ENCODE data around the gene CRYBG2.
"Not testable (repeated sequence)": the region's sequence is repeated elsewhere in the genome, so short reads cannot be mapped to it uniquely, and the experiment has no call there.

The CRYBG2 gene, protein sequence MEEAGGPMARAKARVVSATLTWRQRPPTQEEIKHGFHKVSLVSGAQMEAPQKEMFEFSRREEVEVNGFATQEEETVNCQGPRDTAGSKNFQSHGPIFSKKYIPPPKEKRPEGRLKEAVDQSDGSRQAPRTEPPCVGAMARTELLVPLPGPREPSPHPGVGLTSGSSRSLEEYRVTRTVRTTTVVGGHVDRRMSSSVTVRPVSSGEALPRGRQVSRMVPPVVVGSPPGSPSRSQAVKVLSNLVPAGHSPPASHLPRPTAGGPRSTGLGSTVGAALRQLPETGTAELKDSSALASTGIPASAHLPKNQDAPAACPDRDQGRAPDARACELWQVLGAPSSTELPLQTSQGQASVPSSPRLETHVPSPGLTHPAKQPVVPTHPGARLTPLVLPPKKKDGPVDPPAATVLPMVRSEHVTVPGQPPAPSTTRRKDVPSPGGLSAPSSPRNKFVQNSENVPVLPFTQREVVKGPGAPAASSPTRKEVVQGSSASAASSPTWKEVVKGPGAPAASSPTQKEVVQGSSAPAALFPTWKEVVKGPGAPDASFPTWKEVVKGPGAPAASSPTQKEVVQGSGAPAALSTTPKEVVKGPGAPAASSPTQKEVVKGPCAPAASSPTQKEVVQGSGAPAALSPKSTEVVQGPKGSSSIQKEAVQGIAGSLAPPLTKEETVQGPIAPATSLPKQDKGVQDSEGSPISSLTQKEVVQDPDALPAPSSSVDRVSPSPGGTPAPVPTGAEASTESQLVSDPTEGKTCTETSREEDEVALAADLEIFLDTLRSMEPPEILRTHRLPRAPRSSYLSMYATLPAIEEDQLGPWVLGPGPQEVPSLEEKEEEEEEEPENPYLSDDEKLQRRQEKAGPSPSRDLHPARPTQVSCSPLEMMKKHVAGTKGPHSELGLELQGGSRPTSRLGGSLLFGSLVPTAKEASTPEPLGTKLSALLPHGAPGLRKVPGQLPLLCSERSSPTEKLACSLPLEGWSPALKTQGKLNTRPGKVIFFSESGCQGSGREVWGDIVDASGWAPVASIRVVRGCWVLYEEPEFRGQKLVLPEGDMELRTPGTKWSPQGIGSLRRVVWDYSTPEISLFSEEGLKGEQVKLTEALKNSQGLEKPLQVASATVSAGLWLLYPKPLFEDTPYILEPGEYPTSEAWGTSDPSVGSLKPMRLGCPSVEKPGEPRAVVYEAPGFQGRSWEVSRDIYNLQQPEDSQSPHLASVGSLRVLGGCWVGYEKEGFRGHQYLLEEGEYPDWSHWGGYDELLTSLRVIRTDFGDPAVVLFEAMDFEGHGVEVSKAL (N-terminal part only)

DNA sequence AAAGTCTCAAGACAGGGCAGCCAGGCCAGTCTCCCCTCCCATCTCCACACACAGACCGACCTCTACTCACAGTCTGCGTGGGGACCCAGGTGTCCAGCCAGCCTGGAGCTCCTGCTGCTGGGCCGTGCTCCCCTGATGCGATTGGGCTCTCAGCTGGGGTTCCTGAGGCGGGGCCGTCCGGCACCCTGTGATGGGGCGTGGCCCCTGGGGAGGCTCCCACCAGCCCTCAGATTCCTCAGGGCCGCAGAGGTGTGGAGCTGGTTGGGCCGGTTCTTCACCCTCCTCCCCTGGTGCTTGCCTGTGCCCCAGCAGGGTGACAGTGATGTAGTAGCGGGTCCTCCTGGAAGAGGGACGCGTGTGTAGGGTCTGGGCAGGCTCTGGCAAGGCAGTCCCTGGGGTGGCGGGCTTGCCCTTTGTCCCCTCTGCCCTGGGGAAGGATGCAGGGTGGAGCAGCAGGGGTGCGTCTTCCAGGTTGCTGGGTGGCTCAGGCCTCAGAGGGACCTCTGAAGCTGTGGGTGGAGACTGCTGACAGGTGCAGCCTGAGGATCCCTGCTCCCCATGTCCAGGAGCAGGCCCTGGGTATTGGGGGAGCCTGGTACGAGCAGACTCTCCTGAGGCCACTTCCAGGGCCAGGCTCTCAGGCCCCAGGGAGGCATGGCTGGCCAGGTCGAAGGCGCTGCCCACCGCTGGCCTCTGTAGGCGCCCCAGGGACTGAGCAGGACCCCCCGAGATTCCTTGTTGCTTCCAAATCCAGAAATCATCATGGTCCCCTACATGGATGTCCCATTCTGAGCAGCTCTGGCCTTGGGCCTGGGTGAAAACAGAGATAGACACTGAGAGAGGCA, at the start of gene CRYBG2:
Gene CRYBG2, minus strand, starts transcription at position 155 of the 845 bp plus-strand sequence. CDS start 7,473 bp downstream, outside the sequence.
- DNase-seq, result no peak

DNA sequence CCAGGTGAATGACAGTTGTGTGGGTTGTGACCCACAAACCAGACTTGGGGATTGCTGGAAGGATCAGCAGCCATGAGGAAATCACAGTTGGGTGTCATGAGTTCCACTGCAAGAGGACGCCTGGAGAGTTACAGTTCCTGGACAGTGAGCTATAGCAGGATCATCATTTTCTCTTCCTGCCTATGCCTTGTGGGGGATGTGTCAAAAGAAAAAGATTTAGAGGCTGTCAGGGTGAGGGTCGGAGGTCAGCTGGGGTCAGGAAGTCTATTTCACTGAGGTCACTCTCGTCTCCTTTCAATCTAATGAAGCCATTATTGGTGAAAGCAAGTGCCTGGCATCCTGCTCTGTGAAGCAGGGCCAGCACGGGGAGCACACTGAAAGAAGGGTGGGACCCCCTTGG, 49.7 kb upstream of the CRYBG2 start:
- no peak for DNase-seq

DNA sequence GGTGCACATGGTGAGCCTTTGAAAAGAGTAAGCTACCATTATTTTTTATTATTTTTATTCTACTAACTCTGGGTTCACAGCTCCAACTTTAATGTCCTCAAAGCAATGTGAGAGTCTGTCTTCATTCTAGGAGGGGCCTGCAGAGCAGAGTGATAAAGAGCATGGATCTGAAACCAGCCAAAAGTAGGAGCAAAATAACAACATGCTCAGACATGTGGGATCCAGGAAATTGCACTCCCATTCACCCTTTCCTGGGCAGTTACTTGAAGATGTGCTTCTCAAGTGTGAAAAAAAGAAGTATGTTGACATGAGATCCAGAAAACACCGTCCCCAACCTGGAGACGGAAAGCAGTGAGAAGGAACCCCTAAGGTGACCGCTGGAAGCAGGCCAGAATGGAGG, 48.0 kb upstream of the CRYBG2 start:
- no peak for DNase-seq

DNA sequence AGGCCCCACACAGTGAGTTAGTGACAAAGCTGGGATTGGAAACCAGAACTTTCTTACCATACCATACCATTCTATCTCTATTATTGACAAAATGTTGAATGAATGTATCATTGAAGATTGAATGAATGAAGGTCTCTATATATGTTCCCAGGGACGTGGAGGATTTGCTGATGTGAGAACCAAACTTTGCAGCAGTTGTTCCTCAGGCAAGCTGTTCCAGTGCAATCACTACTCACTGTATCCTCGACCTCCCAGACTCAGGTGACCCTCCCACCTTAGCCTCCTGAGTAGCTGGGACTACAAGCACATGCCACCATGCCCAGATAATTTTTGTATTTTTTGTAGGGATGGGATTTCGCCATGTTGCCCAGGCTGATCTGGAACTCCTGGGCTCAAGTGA, 45.1 kb upstream of the CRYBG2 start:
- no peak for DNase-seq

DNA sequence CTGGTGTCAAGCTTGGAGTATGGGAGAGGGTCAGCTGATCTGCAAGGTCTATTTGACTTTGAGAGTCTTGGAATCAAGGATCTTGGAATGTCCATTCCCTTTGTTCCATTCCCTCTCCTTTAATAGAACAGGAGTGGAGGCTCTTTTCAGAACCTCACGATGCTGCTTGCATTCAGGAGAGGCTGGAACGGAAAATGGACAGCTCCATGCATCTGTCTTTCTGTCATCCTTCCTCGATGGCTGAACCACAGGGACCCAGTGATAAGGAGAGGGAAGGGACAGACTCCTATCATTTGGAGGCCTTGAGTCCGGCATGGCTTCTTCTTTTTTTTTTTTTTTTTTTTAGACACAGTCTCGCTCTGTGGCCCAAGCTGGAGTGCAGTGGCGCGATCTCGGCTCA, 41.8 kb upstream of the CRYBG2 start:
- DNase-seq, result no peak

DNA sequence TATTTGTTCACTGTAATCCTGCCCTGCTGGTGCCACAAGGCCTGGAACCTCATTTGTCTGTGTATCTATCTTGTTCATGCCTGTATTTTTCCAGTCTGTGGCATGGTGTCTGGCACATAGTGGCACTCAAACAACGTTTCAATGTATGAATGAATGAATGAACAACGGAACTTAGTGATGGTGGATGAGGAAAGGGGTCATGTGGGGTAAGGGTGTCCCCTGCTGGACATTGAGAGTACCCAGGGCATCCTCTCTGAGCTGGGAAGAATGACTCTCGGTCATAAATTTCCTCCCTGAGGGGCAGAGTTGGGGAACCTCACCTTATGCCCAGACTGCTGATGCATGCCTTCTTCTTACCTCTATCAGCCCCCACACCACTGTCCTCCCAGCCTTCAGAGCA, 37.5 kb upstream of the CRYBG2 start:
- peak; percentile 51 for DNase-seq

DNA sequence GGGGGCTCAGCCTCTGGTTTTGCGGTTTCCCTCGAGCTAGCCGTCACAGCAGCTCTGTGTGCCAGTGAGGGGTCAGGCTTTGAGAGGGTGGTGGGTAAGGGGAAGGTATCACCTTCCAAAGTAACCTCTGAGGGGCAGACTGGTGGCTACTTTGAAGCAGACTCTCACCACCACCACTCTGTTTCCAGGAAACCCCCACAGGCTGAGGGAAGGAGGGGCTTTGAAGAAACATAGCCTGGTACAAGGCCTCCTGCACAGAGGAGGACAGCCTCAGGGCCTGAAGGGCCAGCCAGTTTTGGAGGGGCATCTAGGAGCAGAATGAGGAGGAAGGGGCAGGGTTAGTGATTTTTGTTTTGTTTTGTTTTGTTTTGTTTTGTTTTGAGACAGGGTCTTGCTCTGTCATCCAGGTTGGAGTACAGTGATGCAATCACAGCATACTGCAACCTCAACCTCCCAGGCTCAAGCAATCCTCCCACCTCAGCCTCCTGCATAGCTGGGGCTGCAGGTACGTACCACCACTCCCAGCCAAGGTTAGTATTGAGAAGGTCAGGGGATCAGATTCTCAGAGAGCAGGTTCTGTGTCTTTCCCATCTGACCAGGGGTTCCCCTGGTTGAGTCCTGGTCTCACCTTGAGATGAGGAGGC, 35.8 kb upstream of the CRYBG2 start:
- no peak for DNase-seq

DNA sequence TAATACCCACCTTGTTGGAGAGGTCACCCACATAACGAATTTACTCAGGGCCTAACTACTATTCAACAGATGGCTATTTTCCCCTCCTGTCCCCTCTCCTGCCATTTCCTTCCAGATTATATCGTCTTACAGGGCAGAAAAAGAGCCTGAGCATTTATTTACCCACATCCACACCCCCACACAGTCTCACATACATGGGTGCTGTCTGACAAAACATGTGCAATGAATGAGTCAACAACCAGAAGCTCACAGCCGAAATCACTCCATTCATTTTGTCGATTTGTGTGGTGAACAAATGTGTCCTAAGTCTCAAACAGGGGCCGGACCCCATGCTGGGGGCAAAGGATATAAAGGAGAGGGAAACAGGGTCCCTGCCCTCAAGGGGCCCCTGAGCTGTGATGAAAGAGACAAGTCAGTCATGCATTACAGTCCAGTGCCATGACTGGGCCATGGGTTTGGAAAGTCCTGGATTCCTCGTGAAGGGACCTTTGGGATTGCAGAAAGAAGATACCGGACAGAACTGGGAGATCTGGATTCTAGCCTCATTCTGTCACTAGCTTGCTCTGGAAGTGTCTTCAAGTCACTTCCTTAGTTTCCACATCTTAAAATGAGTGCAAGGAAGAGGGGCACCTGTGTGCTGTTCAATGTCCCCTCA, 35.0 kb upstream of the CRYBG2 start:
- DNase-seq, result no peak

DNA sequence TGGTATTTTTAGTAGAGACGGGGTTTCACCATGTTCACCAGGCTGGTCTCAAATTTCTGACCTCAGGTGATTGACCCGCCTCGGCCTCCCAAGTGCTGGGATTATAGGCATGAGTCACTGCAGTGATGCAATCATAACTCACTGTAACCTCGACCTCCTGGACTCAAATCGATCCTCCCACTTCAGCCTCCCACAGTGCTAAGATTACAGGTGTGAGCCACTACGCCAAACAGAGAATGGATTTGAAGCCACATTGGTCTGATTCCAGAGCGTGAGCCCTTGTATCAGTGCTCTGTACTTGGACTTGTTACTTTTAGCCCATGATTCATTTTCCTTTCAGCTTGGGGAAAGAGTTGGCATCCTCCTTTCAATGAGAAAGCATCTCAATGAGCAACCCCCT, 33.5 kb upstream of the CRYBG2 start:
- no peak for DNase-seq

DNA sequence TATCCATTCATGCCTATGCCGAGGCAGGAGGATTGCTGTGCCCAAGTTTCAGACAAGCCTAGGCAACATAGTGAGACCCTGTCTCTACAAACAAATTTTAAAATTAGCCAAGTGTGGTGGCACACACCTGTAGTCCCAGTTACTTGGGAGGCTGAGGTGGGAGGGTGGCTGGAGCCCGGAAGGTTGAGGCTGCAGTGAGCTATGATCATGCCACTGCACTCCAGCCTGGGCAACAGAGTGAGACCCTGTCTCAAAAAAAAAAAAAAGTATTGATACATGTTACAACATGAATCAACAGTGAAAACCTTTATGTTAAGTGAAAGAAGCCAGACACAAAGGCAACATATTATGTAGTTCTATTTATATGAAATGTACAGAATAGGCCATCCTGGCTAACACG, 31.1 kb upstream of the CRYBG2 start:
- DNase-seq, result not testable (repeated sequence)

DNA sequence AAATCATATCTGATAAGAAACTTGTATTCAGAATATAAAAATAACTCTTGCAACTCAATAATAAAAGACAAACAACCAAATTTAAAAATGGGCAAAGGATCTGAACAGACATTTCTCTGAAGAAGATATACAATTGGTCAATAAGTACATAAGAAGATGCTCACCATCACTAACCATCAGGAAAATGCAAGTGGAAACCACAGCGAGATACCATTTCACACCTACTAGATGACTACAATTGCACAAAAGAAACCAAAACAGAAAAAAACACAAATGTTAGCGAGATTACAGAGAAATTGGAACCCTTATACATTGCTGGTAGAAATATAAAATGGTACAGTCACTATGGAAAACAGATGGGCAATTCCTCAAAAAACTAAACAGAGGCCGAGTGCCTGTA, 30.1 kb upstream of the CRYBG2 start:
- no peak for DNase-seq

DNA sequence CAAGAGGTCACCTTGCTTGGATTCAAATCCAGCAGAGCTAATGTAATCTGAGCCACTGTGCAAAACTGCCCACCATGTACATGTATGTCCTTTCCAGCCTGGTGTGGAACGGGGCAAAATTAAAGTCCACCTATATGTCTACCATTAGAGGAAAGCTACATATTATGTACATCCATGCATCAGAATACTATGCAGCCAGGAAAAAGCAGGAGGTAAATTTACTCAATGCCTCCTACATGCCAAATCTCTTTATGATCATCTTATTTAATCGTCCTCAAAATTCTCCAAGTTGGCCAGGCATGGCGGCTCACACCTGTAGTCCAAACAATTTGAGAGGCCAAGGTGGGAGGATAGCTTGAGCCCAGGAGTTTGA, 24.9 kb upstream of the CRYBG2 start:
- no peak for DNase-seq

DNA sequence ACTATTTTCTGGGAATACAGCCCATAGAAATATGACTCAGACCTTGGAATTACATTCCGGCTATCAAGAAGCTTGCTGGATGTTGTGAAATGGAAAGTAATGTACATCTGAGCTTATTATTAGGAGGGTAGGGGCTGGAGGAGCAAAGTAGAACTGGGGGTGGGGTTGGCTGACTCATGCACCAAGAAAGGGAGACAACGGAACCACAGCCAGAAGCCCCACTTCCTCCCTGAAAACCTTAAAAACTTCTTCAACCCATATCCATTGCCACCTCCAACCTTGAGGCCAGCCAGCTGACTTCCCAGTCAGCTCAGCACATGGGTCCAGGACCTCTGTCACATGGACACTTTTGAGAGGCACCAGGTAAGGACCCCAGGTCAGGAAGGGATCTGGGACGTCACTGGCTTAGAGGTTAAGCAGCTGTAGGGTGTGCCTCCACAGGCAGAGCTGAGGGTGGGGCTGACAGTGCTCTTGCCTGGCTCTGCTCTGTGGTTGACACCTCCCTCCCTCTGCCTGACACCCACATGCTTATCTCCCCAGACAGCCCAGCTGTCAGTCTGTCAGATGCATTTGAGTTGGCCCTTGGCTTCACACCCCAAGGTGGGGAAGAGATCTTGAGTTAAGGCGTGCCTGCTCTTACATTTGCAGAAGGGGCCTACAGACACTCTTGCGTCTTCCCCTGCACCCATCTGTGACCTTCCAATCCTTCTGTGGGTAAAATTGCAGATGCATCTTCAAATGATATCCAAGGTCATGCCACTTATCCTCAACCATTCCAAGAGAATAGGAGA, 24.4 kb upstream of the CRYBG2 start:
- DNase-seq, result no peak

DNA sequence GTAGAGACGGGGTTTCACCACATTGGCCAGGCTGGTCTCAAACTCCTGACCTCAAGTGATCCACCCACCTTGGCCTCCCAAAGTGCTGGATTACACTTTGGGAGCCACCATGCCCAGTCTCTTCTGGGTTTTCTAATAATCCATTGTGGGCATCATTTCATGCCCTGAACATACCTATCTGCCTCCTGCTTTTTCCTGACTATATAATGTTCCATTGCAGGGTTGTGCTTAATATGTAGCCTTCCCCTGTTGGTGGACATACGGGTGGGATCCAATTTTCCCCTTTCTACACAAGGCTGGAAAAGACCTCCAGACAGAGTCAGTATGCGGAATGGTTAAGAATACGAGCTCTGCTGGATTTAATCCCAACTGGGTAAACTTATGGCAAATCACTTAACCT, 22.1 kb upstream of the CRYBG2 start:
- DNase-seq, result no peak

DNA sequence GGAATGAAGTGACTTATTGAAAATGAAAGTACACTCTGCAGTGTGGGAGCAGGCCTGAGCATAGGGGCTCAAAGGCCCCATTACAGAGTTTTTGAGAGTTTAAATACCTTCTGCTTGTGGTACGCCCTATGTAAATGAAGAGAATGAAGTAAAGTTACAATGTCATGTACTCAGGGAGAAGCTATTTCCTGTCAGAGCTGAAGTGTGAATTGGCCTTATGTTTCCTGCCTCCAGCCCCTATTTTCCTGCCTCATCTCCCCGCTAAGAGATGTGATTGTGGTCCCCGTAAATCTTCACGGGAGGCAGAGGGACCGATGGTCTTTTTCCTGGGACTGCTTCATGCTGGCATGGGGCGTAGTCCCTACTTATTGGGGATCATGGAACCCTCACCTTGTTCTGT, 21.2 kb upstream of the CRYBG2 start:
- no peak for DNase-seq

DNA sequence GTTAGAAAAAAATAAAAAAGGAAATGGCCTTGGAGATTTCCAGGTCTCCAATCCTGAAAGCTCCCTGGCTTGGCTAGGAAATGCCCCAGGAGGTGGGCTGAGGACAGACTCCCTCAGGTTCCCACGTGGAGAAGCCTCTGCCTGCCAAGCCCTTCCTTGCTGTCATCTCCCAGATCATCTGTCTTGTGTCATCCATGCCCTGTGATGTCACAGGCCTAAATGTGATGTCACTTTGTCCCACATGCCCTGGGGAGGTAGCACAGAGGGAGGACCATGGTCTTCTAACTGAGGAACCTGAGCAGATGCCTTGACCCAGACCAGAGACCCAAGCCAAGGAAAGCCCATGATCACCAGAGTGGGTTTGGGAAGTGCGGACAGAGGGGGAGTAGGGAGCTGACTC, 20.4 kb upstream of the CRYBG2 start:
- not testable (repeated sequence) for DNase-seq

DNA sequence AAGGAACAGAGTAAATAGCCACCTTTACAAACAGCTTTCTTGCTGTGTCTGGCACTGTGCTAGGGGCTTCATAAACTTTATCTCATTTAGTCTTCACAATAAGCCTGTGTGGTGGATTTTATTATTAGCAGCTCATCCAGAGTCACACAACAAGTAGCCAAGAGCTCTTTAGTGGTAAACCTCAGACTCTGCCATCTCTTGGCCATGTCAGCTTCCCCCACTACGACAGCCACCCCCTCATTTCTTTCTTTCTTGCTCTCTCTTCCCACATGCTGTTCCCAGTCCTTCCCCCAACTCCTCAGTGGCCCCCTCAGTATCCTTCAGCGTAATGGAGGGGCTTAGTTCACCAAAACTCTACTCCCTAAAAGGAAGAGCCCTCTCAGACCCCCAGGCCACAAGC, 19.9 kb upstream of the CRYBG2 start:
- no peak for DNase-seq

DNA sequence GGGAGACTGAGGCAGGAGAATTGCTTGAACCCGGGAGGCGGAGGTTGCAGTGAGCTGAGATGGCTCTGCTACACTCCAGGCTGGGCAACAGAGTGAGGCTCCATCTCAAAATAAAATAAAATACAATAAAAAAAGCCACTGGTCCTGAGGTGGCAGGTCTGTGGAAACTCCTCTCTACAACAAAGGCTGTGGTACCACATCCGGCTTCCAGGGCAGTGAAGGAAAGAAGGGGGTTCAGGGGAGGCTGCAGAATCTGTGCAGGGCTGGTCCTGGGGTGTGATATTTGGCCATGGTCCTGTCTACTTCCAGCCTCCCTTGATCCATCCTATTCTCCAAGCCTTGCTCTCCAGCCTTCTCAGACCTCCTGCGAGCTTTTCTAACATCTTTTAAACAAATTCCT, 19.4 kb upstream of the CRYBG2 start:
- no peak for DNase-seq

DNA sequence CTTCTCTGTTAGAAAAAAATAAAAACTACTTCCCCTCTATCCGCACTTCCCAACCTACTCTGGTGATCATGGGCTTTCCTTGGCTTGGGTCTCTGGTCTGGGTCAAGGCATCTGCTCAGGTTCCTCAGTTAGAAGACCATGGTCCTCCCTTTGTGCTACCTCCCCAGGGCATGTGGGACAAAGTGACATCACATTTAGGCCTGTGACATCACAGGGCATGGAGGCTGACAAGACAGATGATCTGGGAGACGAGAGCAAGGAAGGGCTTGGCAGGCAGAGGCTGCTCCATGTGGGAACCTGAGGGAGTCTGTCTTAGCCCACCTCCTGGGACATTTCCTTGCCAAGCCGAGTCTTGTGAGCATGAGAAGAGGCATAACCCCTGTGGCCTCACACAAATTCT, 18.7 kb upstream of the CRYBG2 start, which contains the start of gene ZNF683:
Gene ZNF683, minus strand, starts transcription at position 140 of the 400 bp plus-strand sequence. CDS start 4,179 bp downstream, outside the sequence.
- not testable (repeated sequence) for DNase-seq

DNA sequence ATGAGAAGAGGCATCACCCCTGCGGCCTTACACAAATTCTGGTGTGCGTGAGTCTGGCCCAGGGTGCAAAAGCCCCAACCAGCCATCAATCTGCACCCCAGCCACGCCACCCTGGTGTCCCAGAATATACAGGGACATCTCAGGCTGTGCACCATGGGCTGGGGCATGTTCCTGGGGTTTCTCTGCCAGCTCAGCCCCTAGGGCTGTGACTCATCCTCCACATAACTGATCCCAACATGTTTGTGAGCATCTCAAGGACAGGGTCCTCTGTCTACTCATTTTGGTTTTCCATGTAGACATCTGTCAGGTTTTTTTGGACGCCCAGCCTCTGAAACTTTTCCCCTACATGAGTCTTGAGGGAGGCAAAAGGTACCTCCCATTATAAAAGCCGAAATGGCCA, 18.1 kb upstream of the CRYBG2 start:
- DNase-seq, result no peak

Measured in SHP77 treated with DMSO at 0.1 percent for 48 hours (cell line).